ENCODE data around the gene ITGA3.

ITGA3 gene

DNA sequence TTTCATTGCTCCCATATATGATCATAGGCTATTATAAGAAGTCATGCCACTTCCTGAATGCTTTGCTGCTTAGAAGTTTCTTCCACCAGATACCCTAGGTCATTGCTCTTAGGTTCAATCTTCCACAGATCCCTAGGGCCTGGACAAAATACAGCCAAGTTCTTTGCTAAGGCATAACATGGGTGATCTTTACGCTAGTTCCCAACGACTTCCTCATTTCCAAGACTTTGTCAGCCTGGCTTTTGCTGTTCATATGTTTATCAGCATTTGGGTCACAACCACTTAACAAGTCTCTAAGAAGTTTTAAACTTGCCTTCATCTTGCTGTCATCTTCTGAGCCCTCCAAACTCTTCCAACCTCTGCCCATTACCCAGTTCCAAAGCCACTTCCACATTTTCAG lies 40.8 kb upstream of the ITGA3 start:
- Histone ChIP-seq H2AFZ (ENCODE audit: low read depth) (no peak overlapping the region), H4K20me1 (ENCODE audit: insufficient read depth) (no peaks in the 10 kb centered on the region), H3K79me2 (ENCODE audit: insufficient read depth, low read depth) (no peaks in the 10 kb centered on the region), H3K4me2 (no peak overlapping the region), H3K27ac (no peak overlapping the region), H3K4me1 (ENCODE audit: low read depth, poor library complexity, severe bottlenecking) (no peaks in the 10 kb centered on the region), H3K4me3 (IDR thresholded peaks at IDR 0.05; ENCODE audit: insufficient read depth, low read depth, low read length) (no peak overlapping the region), H3K27me3 (ENCODE audit: insufficient read depth, low read depth) (peaks cover 2% of the 10 kb centered on the region; the same call in 1 of the 2 replicates), H3K9ac (no peak overlapping the region), H3K36me3 (ENCODE audit: insufficient read depth) (no peaks in the 10 kb centered on the region)
- no peak for TF ChIP-seq CTCF (conservative IDR thresholded peaks at IDR 0.05; ENCODE audit: low read depth, low read length)

- no peak for TF ChIP-seq CTCF (conservative IDR thresholded peaks at IDR 0.05; ENCODE audit: low read depth, low read length)
- Histone ChIP-seq H3K4me2 (no peak overlapping the region), H4K20me1 (ENCODE audit: insufficient read depth) (no peaks in the 10 kb centered on the region), H3K27ac (no peak overlapping the region), H2AFZ (ENCODE audit: low read depth) (no peak overlapping the region), H3K79me2 (ENCODE audit: insufficient read depth, low read depth) (no peaks in the 10 kb centered on the region), H3K9ac (no peak overlapping the region), H3K4me1 (ENCODE audit: low read depth, poor library complexity, severe bottlenecking) (no peaks in the 10 kb centered on the region), H3K27me3 (ENCODE audit: insufficient read depth, low read depth) (peaks cover 11% of the 10 kb centered on the region), H3K36me3 (ENCODE audit: insufficient read depth) (no peaks in the 10 kb centered on the region), H3K4me3 (IDR thresholded peaks at IDR 0.05; ENCODE audit: insufficient read depth, low read depth, low read length) (no peak overlapping the region)
Observed at GRCh38 chr17:50018909-50019308, 37.0 kb upstream of the ITGA3 start.

DNA sequence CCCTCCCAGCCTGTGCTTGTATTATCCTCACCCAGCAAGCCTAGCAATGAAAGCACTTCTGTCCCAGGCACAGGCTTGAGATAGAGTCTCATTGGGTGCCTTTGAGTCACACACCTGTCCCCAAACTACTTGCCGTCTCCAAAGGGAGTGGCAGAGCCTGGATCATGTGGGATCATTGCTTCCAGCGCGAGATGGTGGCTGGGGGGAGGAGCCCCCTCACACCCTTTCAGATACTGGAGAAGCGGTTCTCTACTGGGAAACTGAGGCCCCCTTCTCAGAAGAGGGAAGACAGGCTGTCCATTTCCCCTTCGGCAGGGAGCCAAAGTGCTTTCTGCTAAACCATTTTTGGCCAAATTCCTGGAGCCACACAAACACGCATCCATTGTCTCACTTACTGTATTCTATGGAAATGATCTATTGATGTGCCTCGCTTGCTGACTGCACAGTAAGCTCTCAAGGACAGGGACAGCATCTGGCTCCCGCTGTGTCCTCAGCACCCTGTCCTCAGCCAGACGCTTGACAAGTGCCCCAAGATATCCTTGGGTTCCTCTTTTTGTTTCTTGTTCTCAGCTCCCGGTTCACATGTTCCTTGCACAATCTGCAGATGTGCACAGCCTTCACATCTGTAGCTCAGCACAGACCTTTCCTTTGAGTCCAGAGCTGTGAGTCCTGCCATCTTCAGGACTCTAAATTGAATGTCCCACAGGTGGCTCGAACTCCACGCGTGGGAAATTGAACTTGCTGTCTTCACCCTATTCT lies 34.9 kb upstream of the ITGA3 start:
- H3K27me3 ChIP-seq (ENCODE audit: insufficient read depth, low read depth) = peaks cover 16% of the 10 kb centered on the region
- H3K79me2 ChIP-seq (ENCODE audit: insufficient read depth, low read depth) = no peaks in the 10 kb centered on the region
- no peaks in the 10 kb centered on the region for H3K4me1 ChIP-seq (ENCODE audit: low read depth, poor library complexity, severe bottlenecking)

DNA sequence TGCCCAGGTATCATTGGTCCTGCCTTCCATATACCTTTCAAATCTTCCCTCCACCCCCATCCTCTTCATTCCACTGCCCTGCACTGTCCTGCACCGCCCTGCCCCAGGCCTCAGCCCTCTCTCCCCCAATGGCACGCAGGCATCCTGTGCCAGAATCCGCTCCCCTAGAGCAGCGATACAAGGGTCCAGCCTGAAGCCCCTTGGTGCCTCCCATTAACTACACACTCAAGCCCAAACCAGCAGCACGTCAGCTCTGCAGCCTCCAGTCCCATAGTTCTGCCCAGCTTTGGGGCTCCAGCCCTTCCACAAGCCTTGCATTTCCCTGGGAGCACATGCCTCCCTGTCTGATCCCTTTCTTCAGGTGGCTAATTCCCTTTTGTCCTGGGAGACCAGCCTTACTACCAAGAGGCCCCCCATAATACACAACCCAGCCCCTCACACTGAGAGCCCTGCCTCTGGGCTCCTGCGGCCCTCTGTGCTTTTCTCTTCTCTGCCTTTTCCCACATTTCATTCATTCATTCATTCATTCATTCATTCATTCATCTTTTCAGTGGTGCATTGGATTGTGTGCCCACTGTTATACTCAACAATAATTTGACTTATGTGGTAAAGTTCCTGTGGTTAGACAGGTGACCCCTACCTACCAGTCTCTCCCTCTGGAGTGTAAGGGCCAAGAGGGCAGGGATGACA lies 34.1 kb upstream of the ITGA3 start:
- H3K27ac ChIP-seq = no peak overlapping the region
- no peaks in the 10 kb centered on the region for H4K20me1 ChIP-seq (ENCODE audit: insufficient read depth)
- TF ChIP-seq CTCF (conservative IDR thresholded peaks at IDR 0.05; ENCODE audit: low read depth, low read length) = no peak

More for the DNA sequence above, 34.9 kb upstream of the ITGA3 start:
- TF ChIP-seq CTCF (conservative IDR thresholded peaks at IDR 0.05; ENCODE audit: low read depth, low read length) = no peak
- no peak overlapping the region for H3K27ac ChIP-seq
- no peak overlapping the region for H3K4me2 ChIP-seq
- no peak overlapping the region for H3K9ac ChIP-seq
- no peak overlapping the region for H3K4me3 ChIP-seq (IDR thresholded peaks at IDR 0.05; ENCODE audit: insufficient read depth, low read depth, low read length)
- no peaks in the 10 kb centered on the region for H4K20me1 ChIP-seq (ENCODE audit: insufficient read depth)
- H2AFZ ChIP-seq (ENCODE audit: low read depth) = no peak overlapping the region
- no peaks in the 10 kb centered on the region for H3K36me3 ChIP-seq (ENCODE audit: insufficient read depth)

More for the DNA sequence above, 34.1 kb upstream of the ITGA3 start:
- H3K4me2 ChIP-seq = no peak overlapping the region
- H3K36me3 ChIP-seq (ENCODE audit: insufficient read depth) = no peaks in the 10 kb centered on the region
- no peak overlapping the region for H3K4me3 ChIP-seq (IDR thresholded peaks at IDR 0.05; ENCODE audit: insufficient read depth, low read depth, low read length)
- no peaks in the 10 kb centered on the region for H3K4me1 ChIP-seq (ENCODE audit: low read depth, poor library complexity, severe bottlenecking)
- H3K9ac ChIP-seq = no peak overlapping the region
- H3K27me3 ChIP-seq (ENCODE audit: insufficient read depth, low read depth) = peaks cover 23% of the 10 kb centered on the region
- no peak overlapping the region for H2AFZ ChIP-seq (ENCODE audit: low read depth)
- no peaks in the 10 kb centered on the region for H3K79me2 ChIP-seq (ENCODE audit: insufficient read depth, low read depth)
